ENCODE data around the gene DPP7.

The DPP7 gene

GRCh38 chr9:137160054-137160425, 45.5 kb upstream of the DPP7 start:
- no peak for TF ChIP-seq CTCF (IDR thresholded peaks at IDR 0.05; ENCODE audit: borderline replicate concordance, insufficient read depth, low read depth, low read length)
- no peak overlapping the region for H3K4me3 ChIP-seq (ENCODE audit: low read depth, low read length)

- H3K4me3 ChIP-seq (ENCODE audit: low read depth, low read length): no peak overlapping the region
- no peak for TF ChIP-seq CTCF (IDR thresholded peaks at IDR 0.05; ENCODE audit: borderline replicate concordance, insufficient read depth, low read depth, low read length)
Measured at GRCh38 chr9:137159105-137160053, 44.8 kb upstream of the DPP7 start.

- no peak for TF ChIP-seq CTCF (IDR thresholded peaks at IDR 0.05; ENCODE audit: borderline replicate concordance, insufficient read depth, low read depth, low read length)
- H3K4me3 ChIP-seq (ENCODE audit: low read depth, low read length): no peak overlapping the region
Measured at GRCh38 chr9:137158625-137159024, 44.1 kb upstream of the DPP7 start.

- TF ChIP-seq CTCF (IDR thresholded peaks at IDR 0.05; ENCODE audit: borderline replicate concordance, insufficient read depth, low read depth, low read length): no peak
- H3K4me3 ChIP-seq (ENCODE audit: low read depth, low read length): no peak overlapping the region
Measured at GRCh38 chr9:137157618-137158415, 43.3 kb upstream of the DPP7 start.

- TF ChIP-seq CTCF (IDR thresholded peaks at IDR 0.05; ENCODE audit: borderline replicate concordance, insufficient read depth, low read depth, low read length): no peak
- H3K4me3 ChIP-seq (ENCODE audit: low read depth, low read length): peak overlapping the region; percentile 11
Measured at GRCh38 chr9:137156567-137157375, 42.2 kb upstream of the DPP7 start.

- no peak overlapping the region for H3K4me3 ChIP-seq (ENCODE audit: low read depth, low read length)
- no peak for TF ChIP-seq CTCF (IDR thresholded peaks at IDR 0.05; ENCODE audit: borderline replicate concordance, insufficient read depth, low read depth, low read length)
Measured at GRCh38 chr9:137152844-137153405, 38.4 kb upstream of the DPP7 start.
